Common myeloid progenitor, CD34-positive (primary cell): Measurements from ENCODE around the gene CLDN6.

Experiments used
- CTCF ChIA-PET: fragments of 350-600 bp; sonication (Branson Sonifier 250); formaldehyde crosslinking; loops from one replicate; lab custom pipeline; 2021; ENCODE audit warnings: antibody characterized with exemption; lab: Charles Lee
- POLR2A ChIA-PET: fragments of 350-600 bp; sonication (Branson Sonifier 250); formaldehyde crosslinking; loops from one replicate; lab custom pipeline; 2021; ENCODE audit warnings: antibody characterized with exemption; lab: Charles Lee
- DNase-seq, 3 donors: peaks; one replicate each; pipeline versions ENCODE4 v3.0.0 to v3.0.0-alpha.2; 2013
- H3K27ac ChIP-seq, 2 experiments: 1 replicate in 1 of 2; 2 replicates in 1 of 2; pipeline ENCODE4 v1.7.0; 2013; ENCODE audit warnings: inconsistent platforms in 2 of 2, low read length in 2 of 2, mild to moderate bottlenecking in 2 of 2, low read depth in 1 of 2, moderate library complexity in 1 of 2; ENCODE audit not compliant: severe bottlenecking in 2 of 2, insufficient read depth in 1 of 2, poor library complexity in 1 of 2
- H3K27me3 ChIP-seq, 5 experiments: replicated peaks in 2 of 5; 1 replicate in 3 of 5; 2 replicates in 2 of 5; pipeline versions ENCODE4 v1.6.1 to v1.7.0; 2013; ENCODE audit warnings: low read length in 4 of 5, mild to moderate bottlenecking in 2 of 5, moderate library complexity in 2 of 5, inconsistent platforms in 1 of 5; ENCODE audit not compliant: insufficient read depth in 5 of 5, control insufficient read depth in 4 of 5
- H3K36me3 ChIP-seq, 4 experiments: 1 replicate in 2 of 4; 2 replicates in 2 of 4; pipeline versions ENCODE4 v1.6.1 to v1.7.0; 2013; ENCODE audit warnings: low read length in 3 of 4, control low read depth in 1 of 4, mild to moderate bottlenecking in 1 of 4; ENCODE audit not compliant: control insufficient read depth in 4 of 4, insufficient read depth in 4 of 4
- H3K4me1 ChIP-seq, 4 experiments: 1 replicate in 3 of 4; 2 replicates in 1 of 4; pipeline versions ENCODE4 v1.6.1 to v1.7.1; 2013; ENCODE audit warnings: low read length in 3 of 4, mild to moderate bottlenecking in 3 of 4, control low read depth in 1 of 4, inconsistent platforms in 1 of 4, moderate library complexity in 1 of 4; ENCODE audit not compliant: control insufficient read depth in 4 of 4, insufficient read depth in 4 of 4; ENCODE audit errors: control extremely low read depth in 1 of 4
- H3K4me3 ChIP-seq, 7 experiments: 1 replicate in 4 of 7; 2 replicates in 3 of 7; pipeline versions ENCODE4 v1.5.1 to v1.7.0; 2013; ENCODE audit warnings: mild to moderate bottlenecking in 7 of 7, low read length in 6 of 7, moderate library complexity in 6 of 7, inconsistent platforms in 2 of 7, low read depth in 2 of 7, control low read depth in 1 of 7; ENCODE audit not compliant: insufficient read depth in 4 of 7, control insufficient read depth in 1 of 7; ENCODE audit errors: extremely low read depth in 1 of 7
- H3K9me3 ChIP-seq, 5 experiments: 1 replicate in 4 of 5; 2 replicates in 1 of 5; pipeline versions ENCODE4 v1.6.1 to v1.7.1; 2013; ENCODE audit warnings: low read length in 4 of 5, mild to moderate bottlenecking in 2 of 5, inconsistent platforms in 1 of 5, low read depth in 1 of 5, moderate library complexity in 1 of 5; ENCODE audit not compliant: control insufficient read depth in 4 of 5, insufficient read depth in 2 of 5; ENCODE audit errors: control extremely low read depth in 1 of 5
- WGBS: methylation state at CpG from one replicate; pipeline ENCODE4 v1.1.5; 2013; ENCODE audit not compliant: insufficient coverage; 5-methylcytosine and 5-hydroxymethylcytosine counted together

The CLDN6 gene

GRCh38 chr16:2969545-2970521 is 48.1 kb downstream of the CLDN6 start:
- Histone ChIP-seq H3K27me3 (peaks cover 0 to 39% (median 14%) of the 10 kb centered on the region in 5 experiments), H3K9me3 (no peaks in the 10 kb centered on the region), H3K4me1 (peaks cover 0 to 51% (median 43%) of the 10 kb centered on the region in 4 experiments), H3K27ac (no peak overlapping the region), H3K4me3 (peak overlapping the region; percentile 71 to 87 (median 82)), H3K36me3 (peaks cover 0 to 44% (median 20%) of the 10 kb centered on the region in 4 experiments)
- POLR2A ChIA-PET, result interaction anchor here (0.5 to 0.9 kb wide), 4 partner anchors 8 to 1796 kb away, joined by 3 to 4 read pairs (median 3); partner anchors contain the start of gene PKMYT1
- peak; percentile 83 to 89 (median 88) for DNase-seq
- WGBS, result under 1% methylated on average over 69 of the region's 83 CpGs
- CTCF ChIA-PET, result interaction anchor here (0.6 to 1.6 kb wide), 10 partner anchors 9 to 101 kb away, joined by 3 to 6 read pairs (median 3); no protein-coding TSS in a partner anchor

DNA sequence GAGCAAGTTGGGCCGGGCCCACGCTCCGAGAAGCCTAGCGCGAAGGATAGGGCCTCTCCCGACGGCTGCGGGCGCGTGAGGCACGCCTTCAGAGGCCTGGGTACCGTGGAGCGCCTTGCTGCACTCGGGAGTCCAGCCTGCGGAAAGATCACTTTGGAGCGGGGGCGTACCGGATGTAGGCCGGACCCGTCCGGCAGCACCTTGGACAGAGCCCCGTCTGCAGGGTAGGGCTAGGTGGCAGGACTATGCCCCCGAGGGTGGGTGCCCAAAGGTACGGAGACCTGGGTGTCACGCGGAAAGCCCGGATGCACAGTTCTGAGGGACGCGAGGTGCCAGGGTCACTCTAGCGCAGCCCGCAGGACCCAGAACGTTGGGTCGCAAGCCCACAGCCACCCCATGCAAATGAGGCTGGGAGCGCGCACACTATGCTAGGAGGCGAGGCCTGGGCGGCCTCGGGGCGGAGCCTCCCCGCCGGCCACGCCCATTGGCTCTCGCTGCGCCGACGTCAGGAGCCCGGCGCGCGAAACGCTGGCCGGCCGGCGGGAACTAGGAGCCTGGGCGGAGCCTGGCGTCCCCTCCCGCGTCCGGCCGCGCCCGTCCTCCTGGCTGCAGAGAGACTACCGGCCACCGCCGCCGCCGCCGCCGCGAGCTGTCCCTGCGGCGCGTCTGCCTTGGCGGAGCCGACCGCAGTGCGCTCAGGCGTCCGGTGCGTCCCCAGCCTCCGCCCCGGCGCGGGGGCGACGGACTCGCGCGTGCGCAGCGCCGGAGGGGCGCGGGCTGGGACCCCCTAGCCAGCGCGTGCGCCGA is 49.0 kb downstream of the CLDN6 start, which contains the start of gene PAQR4:
Gene PAQR4, plus strand, starts transcription at position 611 of the 807 bp plus-strand sequence. CDS start 327 bp downstream, outside the sequence.
- ChIA-PET CTCF (interaction anchor here (0.6 to 1.6 kb wide), 8 partner anchors 8 to 60 kb away, joined by 3 to 6 read pairs (median 3); no protein-coding TSS in a partner anchor), POLR2A (interaction anchor here (0.6 kb wide), 1 partner anchor 1795 kb away, joined by 3 read pairs; no protein-coding TSS in a partner anchor)
- Histone ChIP-seq H3K27ac (no peak within 1 kb of the TSS), H3K36me3 (peaks cover 0 to 35% (median 16%) of the 10 kb centered on the region in 4 experiments), H3K4me3 (peak within 1 kb of the TSS; percentile 71 to 87 (median 82)), H3K4me1 (peaks cover 0 to 60% (median 51%) of the 10 kb centered on the region in 4 experiments), H3K9me3 (no peaks in the 10 kb centered on the region), H3K27me3 (peaks cover 0 to 47% (median 19%) of the 10 kb centered on the region in 5 experiments)
- 2% methylated on average over 90 of the region's 98 CpGs for WGBS
- peak; percentile 68 to 81 (median 78) for DNase-seq

DNA sequence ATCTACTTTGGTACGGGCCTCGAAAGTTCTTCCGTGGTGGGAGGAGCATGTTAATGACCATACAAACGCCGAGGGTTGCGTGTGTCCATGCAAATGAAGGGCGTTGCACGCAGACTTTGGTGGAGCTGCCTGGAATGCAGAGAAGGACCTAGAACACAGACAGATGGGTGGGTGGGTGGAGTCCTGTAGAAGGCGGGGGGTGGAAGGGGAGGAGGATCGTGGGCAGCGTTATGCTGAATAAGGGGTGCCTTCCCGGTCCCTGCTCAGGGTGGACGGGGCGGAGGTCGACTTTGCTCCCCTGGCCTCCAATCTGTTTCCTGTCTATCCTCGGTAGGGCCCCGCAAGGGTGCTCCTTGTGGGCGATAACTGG is 49.6 kb downstream of the CLDN6 start:
- CTCF ChIA-PET, result interaction anchor here (1.2 to 2.0 kb wide), 2 partner anchors 13 to 22 kb away, joined by 3 to 10 read pairs; partner anchors contain the start of gene PKMYT1
- Histone ChIP-seq H3K36me3 (peaks cover 0 to 29% (median 15%) of the 10 kb centered on the region in 4 experiments), H3K9me3 (no peaks in the 10 kb centered on the region), H3K27ac (no peak overlapping the region), H3K4me3 (peak overlapping the region in 6 of 7 experiments; percentile 1 to 87 (median 82)), H3K4me1 (peaks cover 0 to 66% (median 57%) of the 10 kb centered on the region in 4 experiments), H3K27me3 (peaks cover 0 to 53% (median 23%) of the 10 kb centered on the region in 5 experiments)
- 15% methylated on average over 17 of the region's 18 CpGs for WGBS
- peak in 1 of 3 donors; percentile 36 for DNase-seq
- POLR2A ChIA-PET, result no interaction called here

DNA sequence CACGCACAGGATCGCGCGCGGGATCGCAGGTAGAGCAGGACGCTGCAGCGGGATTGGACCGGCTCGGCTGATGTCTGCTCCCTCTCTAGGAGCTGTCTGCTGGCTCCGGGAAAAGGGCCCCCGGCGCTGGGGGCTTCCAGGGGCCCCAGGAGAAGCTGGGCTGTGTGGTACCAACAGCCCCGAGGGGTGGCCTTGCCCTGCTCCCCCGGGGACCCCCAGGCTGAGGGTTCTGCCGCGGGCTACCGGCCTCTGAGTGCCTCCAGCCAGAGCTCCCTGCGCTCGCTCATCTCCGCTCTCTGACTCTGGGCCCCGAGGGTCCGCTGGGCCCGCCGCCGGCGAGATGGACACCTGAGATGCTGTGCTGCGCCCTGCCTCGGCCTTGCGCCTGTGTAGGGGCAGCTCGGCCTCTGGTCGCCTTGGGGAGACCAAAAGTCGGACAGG is 50.2 kb downstream of the CLDN6 start:
- DNase-seq, result no peak
- peaks cover 0 to 23% (median 9%) of the 10 kb centered on the region in 4 experiments for H3K36me3 ChIP-seq
- ChIA-PET CTCF (interaction anchor here (1.2 to 2.0 kb wide), 6 partner anchors 8 to 56 kb away, joined by 3 to 10 read pairs (median 5); partner anchors contain the start of genes FLYWCH1 and PKMYT1), POLR2A (no interaction called here)
- H3K4me3 ChIP-seq, result no peak overlapping the region
- no peak overlapping the region for H3K27ac ChIP-seq
- peaks cover 0 to 59% (median 26%) of the 10 kb centered on the region in 5 experiments for H3K27me3 ChIP-seq
- H3K9me3 ChIP-seq, result no peaks in the 10 kb centered on the region
- H3K4me1 ChIP-seq, result peaks cover 0 to 71% (median 61%) of the 10 kb centered on the region in 4 experiments
- 61% methylated on average over 28 of the region's 33 CpGs for WGBS

- H3K36me3 ChIP-seq, result peaks cover 0 to 18% (median 5%) of the 10 kb centered on the region in 4 experiments
- no peak overlapping the region for H3K27ac ChIP-seq
- ChIA-PET POLR2A (no interaction called here), CTCF (interaction anchor here (1.2 to 2.0 kb wide), 6 partner anchors 9 to 56 kb away, joined by 3 to 10 read pairs (median 5); partner anchors contain the start of genes FLYWCH1 and PKMYT1)
- H3K4me1 ChIP-seq, result peaks cover 0 to 72% (median 63%) of the 10 kb centered on the region in 4 experiments
- peaks cover 0 to 65% (median 30%) of the 10 kb centered on the region in 5 experiments for H3K27me3 ChIP-seq
- peak overlapping the region in 2 of 7 experiments; percentile 43 to 52 for H3K4me3 ChIP-seq
- peak in 2 of 3 donors; percentile 33 to 50 for DNase-seq
- H3K9me3 ChIP-seq, result no peaks in the 10 kb centered on the region
- WGBS, result 10% methylated on average over 42 of the region's 51 CpGs
These were observed 50.8 kb downstream of the CLDN6 start for GRCh38 chr16:2967211-2967631.

- H3K4me3 ChIP-seq, result peak overlapping the region in 5 of 7 experiments; percentile 13 to 52 (median 42)
- DNase-seq, result no peak
These were observed 51.2 kb downstream of the CLDN6 start for GRCh38 chr16:2966808-2967191.

More at GRCh38 chr16:2966808-2967191, 51.2 kb downstream of the CLDN6 start:
- Histone ChIP-seq H3K27me3 (peaks cover 0 to 69% (median 31%) of the 10 kb centered on the region in 5 experiments), H3K9me3 (no peaks in the 10 kb centered on the region), H3K27ac (no peak overlapping the region), H3K36me3 (peaks cover 0 to 14% (median 3%) of the 10 kb centered on the region in 4 experiments), H3K4me1 (peaks cover 0 to 72% (median 63%) of the 10 kb centered on the region in 4 experiments)
- 2% methylated on average over 41 of the region's 46 CpGs for WGBS
- ChIA-PET POLR2A (interaction anchor here (0.5 kb wide), 1 partner anchor 745 kb away, joined by 4 read pairs; no protein-coding TSS in a partner anchor), CTCF (interaction anchor here (1.2 to 2.0 kb wide), 6 partner anchors 9 to 55 kb away, joined by 3 to 10 read pairs (median 5); partner anchors contain the start of genes FLYWCH1 and PKMYT1)
